Fibroblast of lung (primary cell): Measurements from ENCODE around the gene ASH1L. TPM values are rescaled to one million over a fixed set of nuclear protein-coding genes. Genes with fewer than 3 reads are reported as not detected.
"Not testable (repeated sequence)": the region's sequence is repeated elsewhere in the genome, so short reads cannot be mapped to it uniquely, and the experiment has no call there.

Source experiments
- DNase-seq, 2 donors: peaks; one replicate each; pipeline versions ENCODE4 v3.0.0 to v3.0.0-alpha.2; 2010; ENCODE audit warnings: low read depth in 2 of 2
- H2AFZ ChIP-seq: 2 replicates; pipeline ENCODE4 v1.5.1; 2012; ENCODE audit warnings: low read length, control low read depth, inconsistent platforms
- H3K27ac ChIP-seq: 2 replicates; pipeline ENCODE4 v1.5.1; 2011; ENCODE audit warnings: low read length, control low read depth; ENCODE audit not compliant: insufficient read depth
- H3K27me3 ChIP-seq: 2 replicates; pipeline ENCODE4 v1.5.1; 2011; ENCODE audit warnings: mild to moderate bottlenecking, low read length; ENCODE audit not compliant: control insufficient read depth, insufficient read depth
- H3K36me3 ChIP-seq: 2 replicates; pipeline ENCODE4 v1.5.1; 2011; ENCODE audit warnings: low read length; ENCODE audit not compliant: control insufficient read depth, insufficient read depth
- H3K4me1 ChIP-seq: 2 replicates; pipeline ENCODE4 v1.5.1; 2011; ENCODE audit warnings: low read length; ENCODE audit not compliant: control insufficient read depth, insufficient read depth; ENCODE audit errors: extremely low read depth
- H3K4me2 ChIP-seq: 2 replicates; pipeline ENCODE4 v1.5.1; 2011; ENCODE audit warnings: low read length, control low read depth; ENCODE audit not compliant: insufficient read depth; ENCODE audit errors: extremely low read depth
- H3K4me3 ChIP-seq, 4 experiments: fragments of 200-600 bp in 1 of 4; sonication (generic) in 1 of 4; replicated peaks in 1 of 4; 2 replicates each; pipeline ENCODE4 v1.5.1; 2011 to 2016; ENCODE audit warnings: low read length in 4 of 4, low read depth in 3 of 4, mild to moderate bottlenecking in 3 of 4, control low read depth in 2 of 4, inconsistent platforms in 1 of 4, mixed read lengths in 1 of 4; ENCODE audit not compliant: insufficient read depth in 1 of 4; ENCODE audit errors: control extremely low read depth in 1 of 4
- H3K79me2 ChIP-seq: 2 replicates; pipeline ENCODE4 v1.5.1; 2012; ENCODE audit warnings: mild to moderate bottlenecking, low read length, inconsistent platforms; ENCODE audit not compliant: control insufficient read depth, insufficient read depth
- H3K9ac ChIP-seq: 2 replicates; pipeline ENCODE4 v1.5.1; 2011; ENCODE audit warnings: mild to moderate bottlenecking, low read length, control low read depth; ENCODE audit not compliant: insufficient read depth
- H3K9me3 ChIP-seq: 2 replicates; pipeline ENCODE4 v1.5.1; 2012; ENCODE audit warnings: low read depth, low read length; ENCODE audit not compliant: control insufficient read depth, insufficient read depth
- H4K20me1 ChIP-seq: 2 replicates; pipeline ENCODE4 v1.5.1; 2011; ENCODE audit warnings: low read length; ENCODE audit not compliant: control insufficient read depth, insufficient read depth; ENCODE audit errors: extremely low read depth
- EZH2 ChIP-seq: IDR thresholded peaks from 2 replicates; pipeline ENCODE4 v1.5.1; 2012; ENCODE audit warnings: low read length, control low read depth, mild to moderate bottlenecking; ENCODE audit errors: missing control alignments
- polyA plus RNA-seq, 2 donors: library from polyadenylated mRNA; depleted of rRNA in 1 of 2; stranded (reverse) in 1 of 2; unstranded in 1 of 2; fragments of >200 nt; gene quantifications; 2 replicates each; pipeline ENCODE4 v1.2.1, GENCODE V29; 2011 to 2012; ENCODE audit warnings: missing spikeins in 1 of 2
- total RNA-seq: library from RNA; depleted of rRNA; stranded (reverse); fragments of >200 nt; gene quantifications from 2 replicates; pipeline ENCODE4 v1.2.1, GENCODE V29; 2014
- TF ChIP-seq, protein P1 (sequence below), 2 donors: IDR thresholded peaks in 1 of 2; conservative IDR thresholded peaks in 1 of 2; 1 replicate in 1 of 2; 2 replicates in 1 of 2; pipeline ENCODE4 v1.5.1; 2011 to 2012; ENCODE audit warnings: low read length in 2 of 2, control low read depth in 1 of 2, inconsistent platforms in 1 of 2, low read depth in 1 of 2, mild to moderate bottlenecking in 1 of 2

Gene ASH1L
- total and polyA plus RNA-seq, 2 donors (not counting 1 experiment from before 2014, with no cell fraction given): 19.4 to 35.7 TPM

DNA sequence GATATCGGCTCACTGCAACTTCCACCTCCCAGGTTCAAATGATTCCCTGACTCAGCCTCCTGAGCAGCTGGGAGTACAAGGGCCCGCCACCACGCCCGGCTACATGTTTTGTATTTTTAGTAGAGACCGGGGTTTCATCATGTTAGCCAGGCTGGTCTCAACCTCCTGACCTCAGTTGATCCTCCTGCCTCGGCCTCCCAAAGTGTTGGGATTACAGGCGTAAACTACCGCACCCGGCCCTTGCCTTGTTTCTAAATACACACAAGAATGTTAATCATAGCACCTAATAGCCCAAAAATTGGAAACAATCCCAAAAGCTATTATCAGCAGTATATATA, 46.3 kb upstream of the ASH1L start:
- Histone ChIP-seq H3K9me3 (no peaks in the 10 kb centered on the region), H3K9ac (no peak overlapping the region), H3K4me3 (no peak overlapping the region), H2AFZ (no peak overlapping the region), H3K4me1 (no peaks in the 10 kb centered on the region), H3K36me3 (peaks cover 4% of the 10 kb centered on the region), H3K27me3 (no peaks in the 10 kb centered on the region), H3K79me2 (no peaks in the 10 kb centered on the region), H3K4me2 (no peak overlapping the region), H3K27ac (no peak overlapping the region), H4K20me1 (no peaks in the 10 kb centered on the region)
- TF ChIP-seq, protein P1, sequence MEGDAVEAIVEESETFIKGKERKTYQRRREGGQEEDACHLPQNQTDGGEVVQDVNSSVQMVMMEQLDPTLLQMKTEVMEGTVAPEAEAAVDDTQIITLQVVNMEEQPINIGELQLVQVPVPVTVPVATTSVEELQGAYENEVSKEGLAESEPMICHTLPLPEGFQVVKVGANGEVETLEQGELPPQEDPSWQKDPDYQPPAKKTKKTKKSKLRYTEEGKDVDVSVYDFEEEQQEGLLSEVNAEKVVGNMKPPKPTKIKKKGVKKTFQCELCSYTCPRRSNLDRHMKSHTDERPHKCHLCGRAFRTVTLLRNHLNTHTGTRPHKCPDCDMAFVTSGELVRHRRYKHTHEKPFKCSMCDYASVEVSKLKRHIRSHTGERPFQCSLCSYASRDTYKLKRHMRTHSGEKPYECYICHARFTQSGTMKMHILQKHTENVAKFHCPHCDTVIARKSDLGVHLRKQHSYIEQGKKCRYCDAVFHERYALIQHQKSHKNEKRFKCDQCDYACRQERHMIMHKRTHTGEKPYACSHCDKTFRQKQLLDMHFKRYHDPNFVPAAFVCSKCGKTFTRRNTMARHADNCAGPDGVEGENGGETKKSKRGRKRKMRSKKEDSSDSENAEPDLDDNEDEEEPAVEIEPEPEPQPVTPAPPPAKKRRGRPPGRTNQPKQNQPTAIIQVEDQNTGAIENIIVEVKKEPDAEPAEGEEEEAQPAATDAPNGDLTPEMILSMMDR (conservative IDR thresholded peaks at IDR 0.05 in 1 of 2, IDR thresholded peaks at IDR 0.05 in 1 of 2; ENCODE audit: low read depth in 1 of 2, low read length in 2 of 2): no peak
- TF ChIP-seq EZH2: no peak
- DNase-seq: no peak

DNA sequence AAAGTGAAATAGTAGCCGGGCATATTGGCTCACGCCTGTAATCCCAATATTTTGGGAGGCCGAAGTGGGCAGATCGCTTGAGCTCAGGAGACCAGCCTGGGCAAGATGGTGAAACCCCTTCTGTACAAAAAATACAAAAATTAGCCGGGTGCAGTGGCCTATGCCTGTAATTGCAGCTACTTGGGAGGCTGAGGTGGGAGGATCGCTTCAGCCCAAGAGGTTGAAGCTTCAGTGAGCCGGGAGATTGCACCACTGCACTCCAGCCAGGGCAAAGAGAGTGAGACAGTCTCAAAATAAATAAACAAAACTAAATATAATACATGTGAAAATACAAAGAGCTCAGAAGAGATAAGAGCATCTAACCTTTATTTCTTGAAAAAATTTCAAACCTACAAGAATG, 45.1 kb upstream of the ASH1L start:
- no peak for DNase-seq
- TF ChIP-seq EZH2: no peak
- TF ChIP-seq, protein P1 (conservative IDR thresholded peaks at IDR 0.05 in 1 of 2, IDR thresholded peaks at IDR 0.05 in 1 of 2; ENCODE audit: low read depth in 1 of 2, low read length in 2 of 2): no peak

DNA sequence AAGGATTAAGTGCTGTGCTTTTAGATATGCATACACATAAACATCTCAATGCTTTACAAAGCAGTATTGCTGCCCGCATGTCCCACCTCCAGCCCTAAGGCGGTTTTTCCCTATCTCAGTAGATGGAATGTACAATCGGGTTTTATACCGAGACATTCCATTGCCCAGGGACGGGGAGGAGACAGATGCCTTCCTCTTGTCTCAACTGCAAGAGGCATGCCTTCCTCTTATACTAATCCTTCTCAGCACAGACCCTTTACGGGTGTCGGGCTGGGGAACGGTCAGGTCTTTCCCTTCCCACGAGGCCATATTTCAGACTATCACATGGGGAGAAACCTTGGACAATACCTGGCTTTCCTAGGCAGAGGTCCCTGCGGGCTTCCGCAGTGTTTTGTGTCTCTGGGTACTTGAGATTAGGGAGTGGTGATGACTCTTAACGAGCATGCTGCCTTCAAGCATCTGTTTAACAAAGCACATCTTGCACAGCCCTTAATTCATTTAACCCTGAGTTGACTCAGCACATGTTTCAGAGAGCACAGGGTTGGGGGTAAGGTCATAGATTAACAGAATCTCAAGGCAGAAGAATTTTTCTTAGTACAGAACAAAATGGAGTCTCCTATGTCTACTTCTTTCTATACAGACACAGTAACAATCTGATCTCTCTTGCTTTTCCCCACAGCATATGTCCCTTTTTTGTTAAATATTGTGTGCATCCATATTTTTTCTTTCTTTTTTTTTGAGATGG, 37.4 kb upstream of the ASH1L start:
- not testable (repeated sequence) for H3K27me3 ChIP-seq, H2AFZ ChIP-seq, H3K9me3 ChIP-seq, H3K36me3 ChIP-seq, H3K4me2 ChIP-seq, H3K4me3 ChIP-seq, DNase-seq, H3K9ac ChIP-seq, H4K20me1 ChIP-seq, H3K79me2 ChIP-seq, H3K27ac ChIP-seq, H3K4me1 ChIP-seq

More for the DNA sequence above, 45.1 kb upstream of the ASH1L start:
- no peak overlapping the region for H3K4me2 ChIP-seq
- H3K36me3 ChIP-seq: peaks cover 4% of the 10 kb centered on the region
- no peaks in the 10 kb centered on the region for H3K9me3 ChIP-seq
- no peaks in the 10 kb centered on the region for H4K20me1 ChIP-seq
- no peaks in the 10 kb centered on the region for H3K27me3 ChIP-seq
- H3K4me1 ChIP-seq: no peaks in the 10 kb centered on the region
- H3K27ac ChIP-seq: no peak overlapping the region
- no peak overlapping the region for H2AFZ ChIP-seq
- no peak overlapping the region for H3K9ac ChIP-seq
- H3K4me3 ChIP-seq: no peak overlapping the region
- no peaks in the 10 kb centered on the region for H3K79me2 ChIP-seq
